Breast epithelium (tissue), 4 donors: ENCODE data around the gene CCBE1. TPM values are rescaled to one million over a fixed set of nuclear protein-coding genes. Genes with fewer than 3 reads are reported as not detected.

Experiments
- DNase-seq, 2 donors: peaks; one replicate each; pipeline ENCODE4 v3.0.0-alpha.2; 2019; ENCODE audit warnings: low spot score in 2 of 2
- H3K27ac ChIP-seq, 2 donors: fragments of 200-600 bp; sonication (generic) in 1 of 2; one replicate each; pipeline ENCODE4 v1.5.1; 2016 to 2019; ENCODE audit warnings: mild to moderate bottlenecking in 1 of 2
- H3K27me3 ChIP-seq, 2 donors: fragments of 200-600 bp; sonication (generic) in 1 of 2; one replicate each; pipeline versions ENCODE4 v1.5.1 to v1.6.0; 2017 to 2019; ENCODE audit warnings: control low read depth in 1 of 2, mild to moderate bottlenecking in 1 of 2
- H3K36me3 ChIP-seq: fragments of 200-600 bp; one replicate; pipeline ENCODE4 v1.5.1; 2019
- H3K4me1 ChIP-seq, 2 donors: fragments of 200-600 bp; sonication (generic); one replicate each; pipeline ENCODE4 v1.5.1; 2016 to 2019; ENCODE audit warnings: control low read depth in 1 of 2
- H3K4me3 ChIP-seq, 3 donors: fragments of 200-600 bp; sonication (generic); 1 replicate in 2 of 3; 2 replicates in 1 of 3; pipeline ENCODE4 v1.5.1; 2016 to 2019; ENCODE audit warnings: mild to moderate bottlenecking in 3 of 3, moderate library complexity in 2 of 3
- H3K9me3 ChIP-seq, 2 donors: fragments of 200-600 bp; sonication (generic) in 1 of 2; one replicate each; pipeline ENCODE4 v1.5.1; 2016 to 2019; ENCODE audit warnings: control low read depth in 1 of 2
- CTCF ChIP-seq, 3 donors: fragments of 450-650 bp; IDR thresholded peaks; one replicate each; pipeline ENCODE4 v1.5.1; 2016 to 2017; ENCODE audit warnings: antibody characterized with exemption in 3 of 3, mild to moderate bottlenecking in 3 of 3, moderate library complexity in 3 of 3
- POLR2A ChIP-seq: fragments of 450-650 bp; IDR thresholded peaks from one replicate; pipeline ENCODE4 v1.6.1; 2016; ENCODE audit warnings: antibody characterized with exemption, mild to moderate bottlenecking, moderate library complexity
- POLR2AphosphoS5 ChIP-seq, 3 donors: sonication (generic); formaldehyde crosslinking; IDR thresholded peaks; one replicate each; pipeline ENCODE4 v1.6.1; 2017; ENCODE audit warnings: antibody characterized with exemption in 3 of 3
- intact Hi-C: fragments of 100-400 bp; cut with DNase I; formaldehyde crosslinking; loops from one replicate; pipeline ENCODE4 v1.15.1; 2023; ENCODE audit warnings: low total_unique reads
- total RNA-seq, 3 donors: library from RNA; depleted of rRNA; stranded (reverse); fragments of >200 nt; gene quantifications; one replicate each; pipeline ENCODE4 v1.1.0, GENCODE V29; 2016

The CCBE1 gene
- 1 to 10 TPM; 3.5 to 4.9 (median 4.0) TPM for total RNA-seq

- H3K9me3 ChIP-seq: no peaks in the 10 kb centered on the region
- TF ChIP-seq CTCF (IDR thresholded peaks at IDR 0.05) (peak; percentile 31 to 70 (median 46)), POLR2AphosphoS5 (IDR thresholded peaks at IDR 0.05) (no peak), POLR2A (no peak)
- H3K27me3 ChIP-seq: peaks cover 0 to 27% of the 10 kb centered on the region in 2 donors
- peak in 1 of 2 donors; percentile 62 for DNase-seq
- peak within 1 kb of the TSS; percentile 49 to 68 (median 64) for H3K4me3 ChIP-seq
- peaks cover 0 to 11% of the 10 kb centered on the region in 2 donors for H3K4me1 ChIP-seq
- H3K27ac ChIP-seq: no peak within 1 kb of the TSS
- intact Hi-C loops: no loop called here
- no peaks in the 10 kb centered on the region for H3K36me3 ChIP-seq
Measured at GRCh38 chr18:59697236-59697932, at the start of gene CCBE1. TSS of gene CCBE1 (minus strand) at chr18:59697423.

GRCh38 chr18:59744271-59744721, 47.1 kb upstream of the CCBE1 start:
- no peak overlapping the region for H3K4me3 ChIP-seq
- TF ChIP-seq POLR2AphosphoS5 (IDR thresholded peaks at IDR 0.05) (no peak), POLR2A (no peak), CTCF (IDR thresholded peaks at IDR 0.05) (no peak)
- DNase-seq: no peak

GRCh38 chr18:59743566-59743965, 46.3 kb upstream of the CCBE1 start:
- TF ChIP-seq CTCF (IDR thresholded peaks at IDR 0.05): no peak
- TF ChIP-seq POLR2AphosphoS5 (IDR thresholded peaks at IDR 0.05): no peak
- no peak for TF ChIP-seq POLR2A
- Histone ChIP-seq H3K27ac (no peak overlapping the region), H3K4me3 (no peak overlapping the region), H3K27me3 (no peaks in the 10 kb centered on the region), H3K9me3 (peaks cover 0 to 3% of the 10 kb centered on the region in 2 donors), H3K4me1 (no peaks in the 10 kb centered on the region), H3K36me3 (no peaks in the 10 kb centered on the region)
- no peak for DNase-seq
- intact Hi-C loops: no loop called here

More at GRCh38 chr18:59744271-59744721, 47.1 kb upstream of the CCBE1 start:
- H3K36me3 ChIP-seq: no peaks in the 10 kb centered on the region
- H3K4me1 ChIP-seq: no peaks in the 10 kb centered on the region
- no peaks in the 10 kb centered on the region for H3K27me3 ChIP-seq
- peaks cover 0 to 3% of the 10 kb centered on the region in 2 donors for H3K9me3 ChIP-seq
- intact Hi-C loops: no loop called here
- H3K27ac ChIP-seq: no peak overlapping the region

GRCh38 chr18:59742325-59743111, 45.3 kb upstream of the CCBE1 start:
- Histone ChIP-seq H3K27ac (no peak overlapping the region), H3K36me3 (no peaks in the 10 kb centered on the region), H3K4me3 (no peak overlapping the region), H3K27me3 (no peaks in the 10 kb centered on the region), H3K9me3 (peaks cover 0 to 3% of the 10 kb centered on the region in 2 donors), H3K4me1 (no peaks in the 10 kb centered on the region)
- no peak for DNase-seq
- intact Hi-C loops: no loop called here
- no peak for TF ChIP-seq POLR2A
- no peak for TF ChIP-seq POLR2AphosphoS5 (IDR thresholded peaks at IDR 0.05)
- no peak for TF ChIP-seq CTCF (IDR thresholded peaks at IDR 0.05)

- intact Hi-C loops: no loop called here
- no peak for TF ChIP-seq POLR2A
- TF ChIP-seq CTCF (IDR thresholded peaks at IDR 0.05): no peak
- TF ChIP-seq POLR2AphosphoS5 (IDR thresholded peaks at IDR 0.05): no peak
Measured at GRCh38 chr18:59740141-59740540, 42.9 kb upstream of the CCBE1 start.

More at GRCh38 chr18:59740141-59740540, 42.9 kb upstream of the CCBE1 start:
- Histone ChIP-seq H3K4me1 (no peaks in the 10 kb centered on the region), H3K36me3 (no peaks in the 10 kb centered on the region), H3K9me3 (peaks cover 0 to 3% of the 10 kb centered on the region in 2 donors), H3K4me3 (no peak overlapping the region), H3K27me3 (no peaks in the 10 kb centered on the region), H3K27ac (no peak overlapping the region)
- DNase-seq: no peak
